Mesendoderm (in vitro differentiated cells): Measurements from ENCODE around the gene ITGB1BP1.

Source experiments
- DNase-seq: peaks from one replicate; pipeline ENCODE4 v3.0.0; 2013
- H2AK5ac ChIP-seq: 2 replicates; pipeline ENCODE4 v1.6.1; 2013; ENCODE audit warnings: low read length, inconsistent platforms
- H2BK120ac ChIP-seq: 2 replicates; pipeline ENCODE4 v1.6.1; 2013; ENCODE audit warnings: low read depth, mild to moderate bottlenecking, low read length, moderate library complexity, mixed read lengths
- H2BK15ac ChIP-seq: replicated peaks from 2 replicates; pipeline ENCODE4 v1.6.1; 2013; ENCODE audit warnings: low read depth, mild to moderate bottlenecking, moderate library complexity
- H2BK5ac ChIP-seq: 2 replicates; pipeline ENCODE4 v1.6.1; 2013; ENCODE audit warnings: low read length, inconsistent platforms
- H3K18ac ChIP-seq: 2 replicates; pipeline ENCODE4 v1.6.1; 2013; ENCODE audit warnings: mild to moderate bottlenecking, low read length, mixed read lengths
- H3K23ac ChIP-seq: one replicate; pipeline ENCODE4 v1.6.1; 2013; ENCODE audit warnings: low read length
- H3K27ac ChIP-seq: 2 replicates; pipeline ENCODE4 v1.5.1; 2013; ENCODE audit warnings: low read depth, mild to moderate bottlenecking, inconsistent platforms, low read length, moderate library complexity
- H3K27me3 ChIP-seq: 2 replicates; pipeline ENCODE4 v1.6.1; 2013; ENCODE audit warnings: low read length, control low read depth, mild to moderate bottlenecking, inconsistent platforms; ENCODE audit not compliant: insufficient read depth, poor library complexity
- H3K36me3 ChIP-seq: 2 replicates; pipeline ENCODE4 v1.6.1; 2013; ENCODE audit warnings: low read length, inconsistent platforms; ENCODE audit not compliant: control insufficient read depth, insufficient read depth
- H3K4ac ChIP-seq: one replicate; pipeline ENCODE4 v1.6.1; 2013; ENCODE audit warnings: low read depth, mild to moderate bottlenecking, low read length, moderate library complexity
- H3K4me1 ChIP-seq: 2 replicates; pipeline ENCODE4 v1.6.1; 2013; ENCODE audit warnings: low read depth, low read length, inconsistent platforms; ENCODE audit not compliant: control insufficient read depth
- H3K4me2 ChIP-seq: 2 replicates; pipeline ENCODE4 v1.6.1; 2013; ENCODE audit warnings: low read length
- H3K4me3 ChIP-seq: 2 replicates; pipeline ENCODE4 v1.5.1; 2013; ENCODE audit warnings: mild to moderate bottlenecking, low read length
- H3K56ac ChIP-seq: one replicate; pipeline ENCODE4 v1.6.1; 2013; ENCODE audit warnings: low read length
- H3K79me1 ChIP-seq: 2 replicates; pipeline ENCODE4 v1.6.1; 2013; ENCODE audit warnings: low read length, inconsistent platforms
- H3K79me2 ChIP-seq: 2 replicates; pipeline ENCODE4 v1.6.1; 2013; ENCODE audit warnings: mild to moderate bottlenecking, low read length; ENCODE audit not compliant: control insufficient read depth, insufficient read depth
- H3K9ac ChIP-seq: 2 replicates; pipeline ENCODE4 v1.6.1; 2013; ENCODE audit warnings: low read length, inconsistent platforms
- H4K5ac ChIP-seq: one replicate; pipeline ENCODE4 v1.6.1; 2013; ENCODE audit warnings: low read length
- H4K8ac ChIP-seq: one replicate; pipeline ENCODE4 v1.6.1; 2013; ENCODE audit warnings: low read depth, mild to moderate bottlenecking, control low read depth, low read length, moderate library complexity
- WGBS: extraction: QIAGEN DNeasy Blood & Tissue Kit; methylation state at CpG from one replicate; pipeline ENCODE4 v1.1.7; 2013; ENCODE audit warnings: low lambda C conversion rate, missing lambda C conversion rate; ENCODE audit not compliant: insufficient coverage; ENCODE audit errors: extremely low coverage; 5-methylcytosine and 5-hydroxymethylcytosine counted together

ITGB1BP1 gene

DNA sequence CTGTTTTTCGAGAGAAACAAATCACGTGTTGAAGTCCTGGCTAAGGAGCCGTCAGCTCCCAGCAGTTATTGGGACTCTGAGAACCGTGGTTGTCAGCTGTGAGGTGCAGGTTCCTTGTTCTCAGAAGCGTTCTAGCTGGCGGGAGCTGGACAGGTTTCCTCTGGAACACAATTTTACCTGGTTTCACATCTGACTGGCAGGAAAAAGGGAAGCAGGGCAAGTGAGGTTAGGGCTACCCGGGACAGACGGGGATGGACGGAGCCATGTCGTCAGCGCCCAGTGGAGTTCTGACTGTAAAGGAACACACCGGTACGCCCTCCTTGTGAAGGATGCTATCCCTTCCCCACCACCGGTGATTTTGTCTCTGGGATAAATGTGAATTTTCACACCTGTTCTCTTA lies 26.1 kb downstream of the ITGB1BP1 start:
- no peak overlapping the region for H3K9ac ChIP-seq
- no peak overlapping the region for H3K23ac ChIP-seq
- H2BK5ac ChIP-seq: no peak overlapping the region
- no peak overlapping the region for H3K4ac ChIP-seq
- H3K4me3 ChIP-seq: no peak overlapping the region
- no peaks in the 10 kb centered on the region for H3K79me2 ChIP-seq
- H4K5ac ChIP-seq: no peak overlapping the region
- H3K4me2 ChIP-seq: no peak overlapping the region
- H3K56ac ChIP-seq: no peak overlapping the region
- no peaks in the 10 kb centered on the region for H3K36me3 ChIP-seq
- H3K18ac ChIP-seq: no peak overlapping the region
- DNase-seq: no peak
- no peak overlapping the region for H3K27ac ChIP-seq
- no CpG with 5 or more reads among the region's 14 CpGs for WGBS
- no peaks in the 10 kb centered on the region for H3K4me1 ChIP-seq
- no peaks in the 10 kb centered on the region for H3K79me1 ChIP-seq
- H4K8ac ChIP-seq: no peak overlapping the region
- no peaks in the 10 kb centered on the region for H3K27me3 ChIP-seq
- no peak overlapping the region for H2BK15ac ChIP-seq
- no peak overlapping the region for H2AK5ac ChIP-seq
- no peak overlapping the region for H2BK120ac ChIP-seq

DNA sequence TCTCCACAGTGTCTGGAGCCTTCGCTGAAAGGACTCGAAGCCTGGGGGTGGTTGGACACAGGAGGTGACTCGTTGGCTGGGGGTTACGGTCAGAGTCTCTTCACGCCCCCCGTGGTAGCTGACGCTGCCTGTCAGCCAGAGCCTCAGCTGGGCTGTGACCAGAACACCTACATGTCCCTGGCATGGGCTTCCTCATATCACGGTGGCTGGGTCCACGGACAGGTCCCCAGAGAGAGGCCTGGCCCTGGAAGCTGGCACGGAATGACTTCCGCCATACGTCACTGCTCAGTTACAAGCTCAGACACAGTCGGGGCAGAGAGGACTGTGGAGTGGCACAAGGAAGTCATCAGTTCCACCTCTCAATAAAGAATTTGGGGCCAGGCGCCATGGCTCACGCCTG lies 28.5 kb downstream of the ITGB1BP1 start:
- no peak overlapping the region for H3K18ac ChIP-seq
- no peaks in the 10 kb centered on the region for H3K27me3 ChIP-seq
- no peaks in the 10 kb centered on the region for H3K79me2 ChIP-seq
- no peaks in the 10 kb centered on the region for H3K36me3 ChIP-seq
- H3K9ac ChIP-seq: no peak overlapping the region
- H3K4ac ChIP-seq: no peak overlapping the region
- no peak overlapping the region for H2AK5ac ChIP-seq
- H3K4me2 ChIP-seq: no peak overlapping the region
- no peak overlapping the region for H3K23ac ChIP-seq
- no peak for DNase-seq
- H2BK15ac ChIP-seq: no peak overlapping the region
- no peak overlapping the region for H4K5ac ChIP-seq
- H4K8ac ChIP-seq: no peak overlapping the region
- no peak overlapping the region for H2BK120ac ChIP-seq
- H3K4me3 ChIP-seq: no peak overlapping the region
- no peak overlapping the region for H3K27ac ChIP-seq
- no peaks in the 10 kb centered on the region for H3K4me1 ChIP-seq
- H3K79me1 ChIP-seq: no peaks in the 10 kb centered on the region
- no CpG with 5 or more reads among the region's 15 CpGs for WGBS
- H2BK5ac ChIP-seq: no peak overlapping the region
- no peak overlapping the region for H3K56ac ChIP-seq

GRCh38 chr2:9392898-9393765 lies 30.2 kb downstream of the ITGB1BP1 start:
- Histone ChIP-seq H3K18ac (no peak overlapping the region), H3K79me1 (no peaks in the 10 kb centered on the region), H3K36me3 (no peaks in the 10 kb centered on the region), H3K27me3 (no peaks in the 10 kb centered on the region), H3K56ac (peak overlapping the region; percentile 6), H3K79me2 (no peaks in the 10 kb centered on the region), H2BK5ac (no peak overlapping the region), H2BK120ac (no peak overlapping the region), H4K5ac (no peak overlapping the region), H3K23ac (no peak overlapping the region), H2AK5ac (no peak overlapping the region), H3K9ac (no peak overlapping the region), H3K27ac (peak overlapping the region; percentile 21), H3K4me2 (no peak overlapping the region), H3K4ac (no peak overlapping the region), H3K4me3 (no peak overlapping the region), H3K4me1 (no peaks in the 10 kb centered on the region), H4K8ac (no peak overlapping the region), H2BK15ac (no peak overlapping the region)
- DNase-seq: peak; percentile 44
- no CpG with 5 or more reads among the region's 28 CpGs for WGBS

DNA sequence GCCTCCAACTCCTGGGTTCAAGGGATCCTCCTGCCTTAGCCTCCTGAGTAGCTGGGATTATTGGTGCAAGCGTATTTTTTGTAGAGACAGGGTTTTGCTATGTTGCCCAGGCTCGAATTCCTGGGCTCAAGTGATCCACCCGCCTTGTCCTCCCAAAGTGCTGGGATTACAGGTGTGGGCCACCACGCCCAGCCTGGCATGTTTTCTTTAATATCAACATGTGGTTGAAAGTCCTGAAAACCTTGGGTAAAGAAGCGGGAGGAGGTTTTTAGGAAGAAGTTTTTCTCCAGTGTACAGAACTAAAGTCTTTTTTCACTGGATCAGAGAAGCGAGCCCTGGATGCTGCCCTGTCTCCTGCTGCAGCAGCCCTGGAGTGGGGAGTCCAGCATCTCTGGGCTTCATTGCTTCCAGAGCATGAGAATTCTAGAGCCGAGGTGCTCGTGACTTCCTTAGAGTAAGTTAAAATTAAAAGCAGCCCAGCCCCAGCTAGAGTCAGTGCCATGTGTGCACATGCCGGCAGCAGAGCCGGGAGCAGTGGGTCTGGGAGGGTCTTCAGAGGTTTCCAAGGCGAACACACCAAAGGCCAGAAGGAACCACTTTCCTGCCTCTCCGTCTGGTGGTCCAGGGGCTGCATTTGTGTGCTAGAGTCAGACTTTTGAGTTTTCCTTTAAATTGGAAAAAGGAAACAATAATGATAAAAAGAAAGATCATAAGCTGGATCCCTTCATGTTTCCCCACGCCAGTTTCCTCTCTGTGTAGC lies 31.2 kb downstream of the ITGB1BP1 start:
- no peak overlapping the region for H2AK5ac ChIP-seq
- no peak overlapping the region for H4K5ac ChIP-seq
- no peak overlapping the region for H3K56ac ChIP-seq
- WGBS: no CpG with 5 or more reads among the region's 13 CpGs
- H3K4me3 ChIP-seq: no peak overlapping the region
- no peak overlapping the region for H2BK15ac ChIP-seq
- DNase-seq: no peak
- H3K4me1 ChIP-seq: no peaks in the 10 kb centered on the region
- H3K4me2 ChIP-seq: no peak overlapping the region
- no peak overlapping the region for H3K18ac ChIP-seq
- H3K36me3 ChIP-seq: no peaks in the 10 kb centered on the region
- H2BK120ac ChIP-seq: no peak overlapping the region
- no peaks in the 10 kb centered on the region for H3K27me3 ChIP-seq
- H3K79me2 ChIP-seq: no peaks in the 10 kb centered on the region
- H3K27ac ChIP-seq: no peak overlapping the region
- H3K79me1 ChIP-seq: no peaks in the 10 kb centered on the region
- no peak overlapping the region for H3K9ac ChIP-seq
- no peak overlapping the region for H3K23ac ChIP-seq
- no peak overlapping the region for H2BK5ac ChIP-seq
- no peak overlapping the region for H4K8ac ChIP-seq
- H3K4ac ChIP-seq: no peak overlapping the region

- Histone ChIP-seq H2BK15ac (no peak overlapping the region), H3K27me3 (no peaks in the 10 kb centered on the region), H3K27ac (no peak overlapping the region), H3K56ac (no peak overlapping the region), H4K8ac (no peak overlapping the region), H3K4me3 (no peak overlapping the region), H2BK120ac (no peak overlapping the region), H3K9ac (no peak overlapping the region), H2AK5ac (no peak overlapping the region), H3K23ac (no peak overlapping the region), H3K79me2 (no peaks in the 10 kb centered on the region), H3K79me1 (no peaks in the 10 kb centered on the region), H3K18ac (no peak overlapping the region), H3K4ac (no peak overlapping the region), H3K4me1 (no peaks in the 10 kb centered on the region), H2BK5ac (no peak overlapping the region), H3K36me3 (no peaks in the 10 kb centered on the region), H3K4me2 (no peak overlapping the region), H4K5ac (no peak overlapping the region)
- no peak for DNase-seq
- no CpG with 5 or more reads among the region's 19 CpGs for WGBS
Observed at GRCh38 chr2:9390991-9391390, 32.3 kb downstream of the ITGB1BP1 start.
